K562 (cell line): ENCODE data around the gene HYPK. TPM values are rescaled to one million over a fixed set of nuclear protein-coding genes. Genes with fewer than 3 reads are reported as not detected.

Experiments used
- ARID1B ChIP-seq: fragments of 450-650 bp; IDR thresholded peaks from 2 replicates; pipeline ENCODE4 v1.6.1; 2016; ENCODE audit warnings: antibody characterized with exemption, mild to moderate bottlenecking, inconsistent platforms
- BCOR ChIP-seq: fragments of 450-650 bp; IDR thresholded peaks from 2 replicates; pipeline ENCODE4 v1.6.1; 2016
- CBFB ChIP-seq: sonication (generic); formaldehyde crosslinking; IDR thresholded peaks from 2 replicates; pipeline ENCODE4 v1.4.0; 2020; ENCODE audit warnings: mild to moderate bottlenecking, missing genetic modification reagents
- ELF2 ChIP-seq: fragments of 250-450 bp; sonication (Bioruptor Pico); IDR thresholded peaks from 2 replicates; pipeline ENCODE4 v1.5.0; 2021; ENCODE audit warnings: mild to moderate bottlenecking
- LARP7 ChIP-seq: fragments of 450-650 bp; IDR thresholded peaks from 2 replicates; pipeline ENCODE4 v1.6.1; 2016
- PCBP1 ChIP-seq: fragments of 200-400 bp; formaldehyde crosslinking; IDR thresholded peaks from 2 replicates; pipeline ENCODE4 v1.6.1; 2018; ENCODE audit warnings: mild to moderate bottlenecking, low read depth, low read length; ENCODE audit not compliant: poor library complexity, severe bottlenecking
- PPARD ChIP-seq: fragments of 250-450 bp; sonication (Bioruptor Pico); IDR thresholded peaks from 2 replicates; pipeline ENCODE4 v1.8.0; 2022; ENCODE audit warnings: inconsistent platforms, mild to moderate bottlenecking, moderate library complexity
- PTBP1 ChIP-seq: fragments of 200-400 bp; formaldehyde crosslinking; IDR thresholded peaks from 2 replicates; pipeline ENCODE4 v1.6.1; 2017; ENCODE audit warnings: low read depth, low read length
- XRCC3 ChIP-seq: fragments of 450-650 bp; IDR thresholded peaks from 2 replicates; pipeline ENCODE4 v1.6.1; 2017; ENCODE audit warnings: mild to moderate bottlenecking, moderate library complexity
- YBX1 ChIP-seq: fragments of 450-650 bp; IDR thresholded peaks from 2 replicates; pipeline ENCODE4 v1.7.1; 2016; ENCODE audit warnings: mild to moderate bottlenecking
- ZNF174 ChIP-seq: fragments of 250-450 bp; sonication (Bioruptor Pico); IDR thresholded peaks from 2 replicates; pipeline ENCODE4 v1.4.0; 2020; ENCODE audit warnings: mild to moderate bottlenecking
- ZNF232 ChIP-seq: sonication (generic); formaldehyde crosslinking; IDR thresholded peaks from 2 replicates; pipeline ENCODE4 v1.8.0; 2022; ENCODE audit warnings: mild to moderate bottlenecking, missing genetic modification reagents
- ZNF282 ChIP-seq: sonication (generic); formaldehyde crosslinking; IDR thresholded peaks from 2 replicates; pipeline ENCODE4 v1.8.1; 2023; ENCODE audit warnings: missing genetic modification reagents
- ZNF444 ChIP-seq: fragments of 250-450 bp; sonication (Bioruptor Pico); IDR thresholded peaks from 2 replicates; pipeline ENCODE4 v1.4.0; 2020; ENCODE audit warnings: mild to moderate bottlenecking, moderate library complexity
- ZNF561 ChIP-seq: fragments of 450-650 bp; formaldehyde crosslinking; conservative IDR thresholded peaks from 2 replicates; pipeline ENCODE4 v1.4.0; 2020; ENCODE audit warnings: mild to moderate bottlenecking, moderate library complexity
- ZNF583 ChIP-seq: fragments of 250-450 bp; sonication (Bioruptor Pico); IDR thresholded peaks from 2 replicates; pipeline ENCODE4 v1.4.0; 2020
- ZNF717 ChIP-seq: fragments of 250-450 bp; sonication (Bioruptor Pico); IDR thresholded peaks from 2 replicates; pipeline ENCODE4 v1.5.0; 2021
- polyA plus RNA-seq, 8 experiments: library from polyadenylated mRNA; depleted of rRNA in 4 of 8; stranded (reverse) in 5 of 8; unstranded in 3 of 8; fragments of >200 nt; fragmentation: Nextera tagmentation in 2 of 8; fragmentation: Illumina TruSeq in 1 of 8; extraction: Ambion mirVana in 2 of 8; extraction: Trizol in 1 of 8; gene quantifications; 2 replicates each; pipeline versions ENCODE4 v1.2.1 to v1.2.3, GENCODE V29; 2011 to 2014; ENCODE audit warnings: inconsistent platforms in 1 of 8, missing spikeins in 1 of 8
- total RNA-seq, 7 experiments: library from RNA; depleted of rRNA in 6 of 7; stranded (reverse); fragments of >200 nt in 6 of 7; fragmentation: Illumina TruSeq in 2 of 7; extraction: Trizol in 2 of 7; gene quantifications; 2 replicates each; pipeline versions ENCODE4 v1.2.1 to v1.2.3, GENCODE V29; 2011 to 2021; ENCODE audit warnings: low replicate concordance in 1 of 7
- TF ChIP-seq, protein P1 (sequence below): sonication (generic); formaldehyde crosslinking; IDR thresholded peaks from 2 replicates; pipeline ENCODE4 v1.8.1; 2023; ENCODE audit warnings: mild to moderate bottlenecking, missing genetic modification reagents
- TF ChIP-seq, protein P2 (sequence below): fragments of 250-450 bp; sonication (Bioruptor Pico); IDR thresholded peaks from 2 replicates; pipeline ENCODE4 v1.5.0; 2021; ENCODE audit warnings: mild to moderate bottlenecking, borderline replicate concordance
- TF ChIP-seq, protein P3 (sequence below): fragments of 450-650 bp; formaldehyde crosslinking; IDR thresholded peaks from 2 replicates; pipeline ENCODE4 v1.4.0; 2020; ENCODE audit warnings: mild to moderate bottlenecking, mixed read lengths
- TF ChIP-seq, protein P4 (sequence below): fragments of 250-450 bp; sonication (Bioruptor Pico); IDR thresholded peaks from 2 replicates; pipeline ENCODE4 v1.8.0; 2021; ENCODE audit warnings: moderate library complexity, mild to moderate bottlenecking, inconsistent platforms
- TF ChIP-seq, protein P5 (sequence below): sonication (generic); formaldehyde crosslinking; IDR thresholded peaks from 2 replicates; pipeline ENCODE4 v1.9.0; 2022; ENCODE audit warnings: mild to moderate bottlenecking, missing genetic modification reagents

The HYPK gene
- total and polyA plus RNA-seq, 9 of the 15 experiments (the other 6 are each of a cell fraction or from before 2014, with no cell fraction given), result 7.2 to 28.0 (median 21.1) TPM

DNA sequence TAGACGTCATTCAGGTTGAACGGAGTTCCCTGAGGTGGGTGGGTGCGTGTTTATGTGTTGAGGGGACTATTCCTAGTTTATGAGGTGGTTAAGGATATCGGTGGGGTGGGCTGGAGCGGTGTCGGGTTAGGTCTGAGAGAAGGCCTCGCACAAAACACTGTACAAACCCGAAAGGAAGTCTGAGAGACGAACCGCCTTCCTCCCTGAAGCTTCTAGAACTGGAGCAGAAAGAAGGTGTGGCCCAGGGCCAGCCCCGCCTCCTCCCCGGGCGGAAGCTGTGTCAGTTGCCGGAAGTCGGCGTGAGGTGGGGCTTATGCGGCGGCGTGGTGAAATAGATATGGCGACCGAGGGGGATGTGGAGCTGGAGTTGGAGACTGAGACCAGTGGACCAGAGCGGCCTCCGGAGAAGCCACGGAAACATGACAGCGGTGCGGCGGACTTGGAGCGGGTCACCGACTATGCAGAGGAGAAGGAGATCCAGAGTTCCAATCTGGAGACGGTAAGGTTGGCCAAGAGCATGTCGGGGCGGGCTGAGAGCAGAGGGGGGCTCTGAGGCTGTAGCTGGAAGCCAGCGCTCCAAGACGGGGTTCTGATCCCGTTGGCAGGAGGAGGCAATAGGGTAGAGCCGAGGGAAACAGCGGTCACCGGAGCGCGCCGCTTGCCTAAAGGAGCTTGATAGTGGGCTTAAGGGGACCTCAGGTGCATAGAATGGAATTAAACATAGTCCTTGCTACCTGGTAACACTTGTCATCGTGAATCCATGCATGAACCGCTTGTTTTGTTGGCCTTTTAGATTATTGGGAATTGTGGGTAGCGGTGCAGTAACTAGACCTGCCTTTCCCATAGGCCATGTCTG, at the start of gene HYPK (continued):
- TF ChIP-seq, protein P1, sequence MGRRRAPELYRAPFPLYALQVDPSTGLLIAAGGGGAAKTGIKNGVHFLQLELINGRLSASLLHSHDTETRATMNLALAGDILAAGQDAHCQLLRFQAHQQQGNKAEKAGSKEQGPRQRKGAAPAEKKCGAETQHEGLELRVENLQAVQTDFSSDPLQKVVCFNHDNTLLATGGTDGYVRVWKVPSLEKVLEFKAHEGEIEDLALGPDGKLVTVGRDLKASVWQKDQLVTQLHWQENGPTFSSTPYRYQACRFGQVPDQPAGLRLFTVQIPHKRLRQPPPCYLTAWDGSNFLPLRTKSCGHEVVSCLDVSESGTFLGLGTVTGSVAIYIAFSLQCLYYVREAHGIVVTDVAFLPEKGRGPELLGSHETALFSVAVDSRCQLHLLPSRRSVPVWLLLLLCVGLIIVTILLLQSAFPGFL (CRISPR knock-in tag), result no peak
- TF ChIP-seq, protein P2, sequence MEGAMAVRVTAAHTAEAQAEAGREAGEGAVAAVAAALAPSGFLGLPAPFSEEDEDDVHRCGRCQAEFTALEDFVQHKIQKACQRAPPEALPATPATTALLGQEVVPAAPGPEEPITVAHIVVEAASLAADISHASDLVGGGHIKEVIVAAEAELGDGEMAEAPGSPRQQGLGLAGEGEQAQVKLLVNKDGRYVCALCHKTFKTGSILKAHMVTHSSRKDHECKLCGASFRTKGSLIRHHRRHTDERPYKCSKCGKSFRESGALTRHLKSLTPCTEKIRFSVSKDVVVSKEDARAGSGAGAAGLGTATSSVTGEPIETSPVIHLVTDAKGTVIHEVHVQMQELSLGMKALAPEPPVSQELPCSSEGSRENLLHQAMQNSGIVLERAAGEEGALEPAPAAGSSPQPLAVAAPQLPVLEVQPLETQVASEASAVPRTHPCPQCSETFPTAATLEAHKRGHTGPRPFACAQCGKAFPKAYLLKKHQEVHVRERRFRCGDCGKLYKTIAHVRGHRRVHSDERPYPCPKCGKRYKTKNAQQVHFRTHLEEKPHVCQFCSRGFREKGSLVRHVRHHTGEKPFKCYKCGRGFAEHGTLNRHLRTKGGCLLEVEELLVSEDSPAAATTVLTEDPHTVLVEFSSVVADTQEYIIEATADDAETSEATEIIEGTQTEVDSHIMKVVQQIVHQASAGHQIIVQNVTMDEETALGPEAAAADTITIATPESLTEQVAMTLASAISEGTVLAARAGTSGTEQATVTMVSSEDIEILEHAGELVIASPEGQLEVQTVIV (CRISPR knock-in tag), result no peak
- TF ChIP-seq ZNF232 (CRISPR knock-in tag) (no peak), ZNF174 (CRISPR knock-in tag) (no peak), BCOR (no peak; the same call in 1 of the 2 replicates), PCBP1 (no peak), ZNF444 (no peak), CBFB (CRISPR knock-in tag) (no peak), ZNF583 (no peak), ARID1B (no peak; the same call in 1 of the 2 replicates), LARP7 (peak; percentile 75; the same call in 1 of the 2 replicates), YBX1 (no peak), ZNF561 (no peak), XRCC3 (no peak), PPARD (CRISPR knock-in tag) (no peak), ZNF282 (CRISPR knock-in tag) (no peak), PTBP1 (0 out of 2 replicates have a peak, but pooled peaks have one; percentile 25), ZNF717 (CRISPR knock-in tag) (no peak), ELF2 (CRISPR knock-in tag) (peak; percentile 30; the same call in 1 of the 2 replicates)
- TF ChIP-seq, protein P3, sequence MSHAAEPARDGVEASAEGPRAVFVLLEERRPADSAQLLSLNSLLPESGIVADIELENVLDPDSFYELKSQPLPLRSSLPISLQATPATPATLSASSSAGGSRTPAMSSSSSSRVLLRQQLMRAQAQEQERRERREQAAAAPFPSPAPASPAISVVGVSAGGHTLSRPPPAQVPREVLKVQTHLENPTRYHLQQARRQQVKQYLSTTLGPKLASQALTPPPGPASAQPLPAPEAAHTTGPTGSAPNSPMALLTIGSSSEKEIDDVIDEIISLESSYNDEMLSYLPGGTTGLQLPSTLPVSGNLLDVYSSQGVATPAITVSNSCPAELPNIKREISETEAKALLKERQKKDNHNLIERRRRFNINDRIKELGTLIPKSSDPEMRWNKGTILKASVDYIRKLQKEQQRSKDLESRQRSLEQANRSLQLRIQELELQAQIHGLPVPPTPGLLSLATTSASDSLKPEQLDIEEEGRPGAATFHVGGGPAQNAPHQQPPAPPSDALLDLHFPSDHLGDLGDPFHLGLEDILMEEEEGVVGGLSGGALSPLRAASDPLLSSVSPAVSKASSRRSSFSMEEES (CRISPR knock-in tag), result no peak
- TF ChIP-seq, protein P4, sequence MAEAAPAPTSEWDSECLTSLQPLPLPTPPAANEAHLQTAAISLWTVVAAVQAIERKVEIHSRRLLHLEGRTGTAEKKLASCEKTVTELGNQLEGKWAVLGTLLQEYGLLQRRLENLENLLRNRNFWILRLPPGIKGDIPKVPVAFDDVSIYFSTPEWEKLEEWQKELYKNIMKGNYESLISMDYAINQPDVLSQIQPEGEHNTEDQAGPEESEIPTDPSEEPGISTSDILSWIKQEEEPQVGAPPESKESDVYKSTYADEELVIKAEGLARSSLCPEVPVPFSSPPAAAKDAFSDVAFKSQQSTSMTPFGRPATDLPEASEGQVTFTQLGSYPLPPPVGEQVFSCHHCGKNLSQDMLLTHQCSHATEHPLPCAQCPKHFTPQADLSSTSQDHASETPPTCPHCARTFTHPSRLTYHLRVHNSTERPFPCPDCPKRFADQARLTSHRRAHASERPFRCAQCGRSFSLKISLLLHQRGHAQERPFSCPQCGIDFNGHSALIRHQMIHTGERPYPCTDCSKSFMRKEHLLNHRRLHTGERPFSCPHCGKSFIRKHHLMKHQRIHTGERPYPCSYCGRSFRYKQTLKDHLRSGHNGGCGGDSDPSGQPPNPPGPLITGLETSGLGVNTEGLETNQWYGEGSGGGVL, result no peak
- TF ChIP-seq, protein P5, sequence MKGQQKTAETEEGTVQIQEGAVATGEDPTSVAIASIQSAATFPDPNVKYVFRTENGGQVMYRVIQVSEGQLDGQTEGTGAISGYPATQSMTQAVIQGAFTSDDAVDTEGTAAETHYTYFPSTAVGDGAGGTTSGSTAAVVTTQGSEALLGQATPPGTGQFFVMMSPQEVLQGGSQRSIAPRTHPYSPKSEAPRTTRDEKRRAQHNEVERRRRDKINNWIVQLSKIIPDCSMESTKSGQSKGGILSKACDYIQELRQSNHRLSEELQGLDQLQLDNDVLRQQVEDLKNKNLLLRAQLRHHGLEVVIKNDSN (CRISPR knock-in tag), result no peak
